WTC11 (cell line): ENCODE results near the gene FOLR1.

Source experiments
- ATF2 ChIP-seq: sonication (generic); formaldehyde crosslinking; IDR thresholded peaks from 2 replicates; pipeline ENCODE4 v1.8.1; 2022; ENCODE audit warnings: low read depth, missing genetic modification reagents, borderline replicate concordance
- CREB1 ChIP-seq: sonication (generic); formaldehyde crosslinking; IDR thresholded peaks from 2 replicates; pipeline ENCODE4 v1.8.0; 2023; ENCODE audit warnings: mild to moderate bottlenecking, missing genetic modification reagents
- CTCF ChIP-seq: fragments of 200-600 bp; IDR thresholded peaks from 2 replicates; pipeline ENCODE4 v1.8.0; 2022; ENCODE audit warnings: antibody characterized with exemption
- E2F4 ChIP-seq: sonication (generic); formaldehyde crosslinking; IDR thresholded peaks from 2 replicates; pipeline ENCODE4 v1.8.1; 2022; ENCODE audit warnings: low read depth, mild to moderate bottlenecking, moderate library complexity, missing genetic modification reagents, borderline replicate concordance
- JUN ChIP-seq: sonication (generic); formaldehyde crosslinking; IDR thresholded peaks from 2 replicates; pipeline ENCODE4 v1.8.0; 2023; ENCODE audit warnings: mild to moderate bottlenecking, missing genetic modification reagents
- MAX ChIP-seq: sonication (generic); formaldehyde crosslinking; IDR thresholded peaks from 2 replicates; pipeline ENCODE4 v1.8.0; 2022; ENCODE audit warnings: mild to moderate bottlenecking, missing genetic modification reagents
- MLX ChIP-seq: sonication (generic); formaldehyde crosslinking; IDR thresholded peaks from 2 replicates; pipeline ENCODE4 v1.8.1; 2023; ENCODE audit warnings: mild to moderate bottlenecking, missing genetic modification reagents, moderate library complexity
- NR3C1 ChIP-seq: sonication (generic); formaldehyde crosslinking; conservative IDR thresholded peaks from 2 replicates; pipeline ENCODE4 v1.8.1; 2023; ENCODE audit warnings: low read depth, mild to moderate bottlenecking, missing genetic modification reagents
- TP53 ChIP-seq: sonication (generic); formaldehyde crosslinking; IDR thresholded peaks from 2 replicates; pipeline ENCODE4 v1.8.1; 2023; ENCODE audit warnings: mild to moderate bottlenecking, missing genetic modification reagents
- ZBTB21 ChIP-seq: sonication (generic); formaldehyde crosslinking; IDR thresholded peaks from 2 replicates; pipeline ENCODE4 v1.8.1; 2023; ENCODE audit warnings: mild to moderate bottlenecking, missing genetic modification reagents, borderline replicate concordance
- ZBTB43 ChIP-seq: sonication (generic); formaldehyde crosslinking; IDR thresholded peaks from 2 replicates; pipeline ENCODE4 v1.8.1; 2023; ENCODE audit warnings: mild to moderate bottlenecking, missing genetic modification reagents
- ZNF121 ChIP-seq: sonication (generic); formaldehyde crosslinking; IDR thresholded peaks from 2 replicates; pipeline ENCODE4 v1.8.0; 2023; ENCODE audit warnings: missing genetic modification reagents

GRCh38 chr11:72217841-72218240, 25.9 kb downstream of the FOLR1 start:
- no peak for TF ChIP-seq ZBTB43 (CRISPR knock-in tag)
- TF ChIP-seq CTCF = no peak
- no peak for TF ChIP-seq ZBTB21 (CRISPR knock-in tag)
- no peak for TF ChIP-seq JUN
- no peak for TF ChIP-seq MAX (CRISPR knock-in tag)
- TF ChIP-seq NR3C1 (CRISPR knock-in tag) = no peak
- no peak for TF ChIP-seq ATF2 (CRISPR knock-in tag)
- no peak for TF ChIP-seq E2F4
- no peak for TF ChIP-seq ZNF121 (CRISPR knock-in tag)
- TF ChIP-seq CREB1 (CRISPR knock-in tag) = no peak
- TF ChIP-seq TP53 (CRISPR knock-in tag) = no peak
- no peak for TF ChIP-seq MLX (CRISPR knock-in tag)
